Measurements from ENCODE around the gene ZNF451.

Gene ZNF451

GRCh38 chr6:57209030-57209429 lies 119.0 kb downstream of the ZNF451 start:
- DNase-seq = no peak

GRCh38 chr6:57210060-57210459 lies 120.1 kb downstream of the ZNF451 start:
- no peak for DNase-seq

- DNase-seq = no peak
Measured at GRCh38 chr6:57215260-57215659, 125.3 kb downstream of the ZNF451 start.

GRCh38 chr6:57216235-57217101 lies 126.5 kb downstream of the ZNF451 start:
- DNase-seq = no peak

GRCh38 chr6:57217270-57217669 lies 127.3 kb downstream of the ZNF451 start:
- no peak for DNase-seq

Data from NCI-H82 (cell line).